H1 (cell line): ENCODE measurements around the gene EFCAB6.

Experiments used
- ASH2L ChIP-seq: fragments of 200-600, 300-600 bp; sonication (generic); IDR thresholded peaks from one replicate; pipeline ENCODE4 v1.7.1; 2017; ENCODE audit warnings: low read length
- ATF2 ChIP-seq: IDR thresholded peaks from 2 replicates; pipeline ENCODE4 v1.6.1; 2012; ENCODE audit warnings: low read length, inconsistent platforms
- ATF3 ChIP-seq: IDR thresholded peaks from 2 replicates; pipeline ENCODE4 v1.6.1; 2011; ENCODE audit warnings: low read depth, mild to moderate bottlenecking, low read length; ENCODE audit not compliant: insufficient read depth
- CHD2 ChIP-seq: IDR thresholded peaks from 2 replicates; pipeline ENCODE4 v1.6.1; 2012; ENCODE audit warnings: low read length, improper control_type of control experiment
- CTCF ChIP-seq, 3 experiments: IDR thresholded peaks; 1 replicate in 2 of 3; 2 replicates in 1 of 3; pipeline versions ENCODE4 v1.5.1 to v1.6.1; 2011; ENCODE audit warnings: low read length in 3 of 3, mild to moderate bottlenecking in 3 of 3, inconsistent platforms in 2 of 3, low read depth in 1 of 3, moderate library complexity in 1 of 3; ENCODE audit not compliant: insufficient read depth in 1 of 3; ENCODE audit errors: control extremely low read depth in 1 of 3
- EP300 ChIP-seq, 2 experiments: IDR thresholded peaks; 1 replicate in 1 of 2; 2 replicates in 1 of 2; pipeline ENCODE4 v1.6.1; 2011 to 2012; ENCODE audit warnings: low read depth in 2 of 2, low read length in 2 of 2, mild to moderate bottlenecking in 2 of 2, borderline replicate concordance in 1 of 2, inconsistent platforms in 1 of 2, moderate library complexity in 1 of 2
- EZH2 ChIP-seq: fragments of 200-600 bp; sonication (generic); IDR thresholded peaks from 2 replicates; pipeline ENCODE4 v1.7.1; 2012; ENCODE audit warnings: low read depth, mild to moderate bottlenecking, moderate library complexity, low read length, inconsistent platforms; ENCODE audit not compliant: severe bottlenecking
- NANOG ChIP-seq: IDR thresholded peaks from 2 replicates; pipeline ENCODE4 v1.6.1; 2011; ENCODE audit warnings: low read length, low read depth, mild to moderate bottlenecking, inconsistent platforms; ENCODE audit not compliant: insufficient read depth, poor library complexity, severe bottlenecking
- POLR2A ChIP-seq, 2 experiments: IDR thresholded peaks; 1 replicate in 1 of 2; 2 replicates in 1 of 2; pipeline ENCODE4 v1.6.1; 2011; ENCODE audit warnings: low read depth in 2 of 2, low read length in 2 of 2, mild to moderate bottlenecking in 2 of 2; ENCODE audit errors: control extremely low read depth in 1 of 2
- POLR2AphosphoS5 ChIP-seq: IDR thresholded peaks from 2 replicates; pipeline ENCODE4 v1.6.1; 2011; ENCODE audit warnings: low read depth, low read length
- RXRA ChIP-seq: IDR thresholded peaks from 2 replicates; pipeline ENCODE4 v1.6.1; 2011; ENCODE audit warnings: low read depth, mild to moderate bottlenecking, low read length, moderate library complexity; ENCODE audit not compliant: insufficient read depth
- SAP30 ChIP-seq: fragments of 300-600 bp; sonication (generic); IDR thresholded peaks from 2 replicates; pipeline ENCODE4 v1.7.1; 2012; ENCODE audit warnings: low read length, moderate library complexity, mild to moderate bottlenecking, inconsistent platforms; ENCODE audit not compliant: insufficient read depth, insufficient replicate concordance
- SIN3A ChIP-seq, 2 experiments: IDR thresholded peaks in 1 of 2; conservative IDR thresholded peaks in 1 of 2; 2 replicates each; pipeline ENCODE4 v1.6.1; 2011 to 2012; ENCODE audit warnings: low read length in 2 of 2, improper control_type of control experiment in 1 of 2, low read depth in 1 of 2, mild to moderate bottlenecking in 1 of 2
- YY1 ChIP-seq: IDR thresholded peaks from 2 replicates; pipeline ENCODE4 v1.6.1; 2011; ENCODE audit warnings: low read depth, mild to moderate bottlenecking, low read length

GRCh38 chr22:43828725-43828997 is 16.6 kb upstream of the EFCAB6 start:
- no peak for TF ChIP-seq CTCF (IDR thresholded peaks at IDR 0.05; ENCODE audit: control extremely low read depth in 1 of 3, insufficient read depth in 1 of 3, low read depth in 1 of 3, low read length in 3 of 3)
- TF ChIP-seq ATF2, result no peak
- no peak for TF ChIP-seq SIN3A (conservative IDR thresholded peaks at IDR 0.05 in 1 of 2, IDR thresholded peaks at IDR 0.05 in 1 of 2; ENCODE audit: low read depth in 1 of 2, low read length in 2 of 2)
- no peak for TF ChIP-seq YY1
- TF ChIP-seq SAP30, result no peak
- no peak for TF ChIP-seq RXRA
- TF ChIP-seq POLR2A (IDR thresholded peaks at IDR 0.05; ENCODE audit: control extremely low read depth in 1 of 2, low read depth in 2 of 2, low read length in 2 of 2), result no peak
- no peak for TF ChIP-seq CHD2
- TF ChIP-seq POLR2AphosphoS5, result no peak
- no peak for TF ChIP-seq NANOG
- no peak for TF ChIP-seq EP300 (IDR thresholded peaks at IDR 0.05; ENCODE audit: borderline replicate concordance in 1 of 2, low read depth in 2 of 2, low read length in 2 of 2)
- TF ChIP-seq ATF3, result no peak
- no peak for TF ChIP-seq ASH2L
- TF ChIP-seq EZH2, result no peak
